Gastroesophageal sphincter (tissue), 4 donors: ENCODE data around the gene SMAD9. TPM values are rescaled to one million over a fixed set of nuclear protein-coding genes. Genes with fewer than 3 reads are reported as not detected.
A peak's percentile ranks its signal among the peaks of the same experiment; 100 is the strongest.
"Not testable (repeated sequence)": the region's sequence is repeated elsewhere in the genome, so short reads cannot be mapped to it uniquely, and the experiment has no call there.

Experiments used
- ATAC-seq: fragments of 150-250 bp; one replicate; pipeline ENCODE4 v1.9.1; 2016; ENCODE audit warnings: mild to moderate bottlenecking, moderate library complexity
- H3K27ac ChIP-seq, 4 donors: fragments of 200-600 bp; sonication (generic) in 3 of 4; 1 replicate in 3 of 4; 2 replicates in 1 of 4; pipeline ENCODE4 v1.5.1; 2016 to 2019
- H3K27me3 ChIP-seq: fragments of 200-600 bp; sonication (generic); one replicate; pipeline ENCODE4 v1.5.1; 2019
- H3K36me3 ChIP-seq, 2 donors: fragments of 200-600 bp; sonication (generic); one replicate each; pipeline ENCODE4 v1.5.1; 2019; ENCODE audit warnings: control low read depth in 1 of 2
- H3K4me1 ChIP-seq, 3 donors: fragments of 200-600 bp; sonication (generic); 1 replicate in 2 of 3; 2 replicates in 1 of 3; pipeline ENCODE4 v1.5.1; 2016 to 2019; ENCODE audit warnings: control low read depth in 2 of 3
- H3K4me3 ChIP-seq, 2 donors: fragments of 200-600 bp; sonication (generic); one replicate each; pipeline ENCODE4 v1.5.1; 2019; ENCODE audit warnings: mild to moderate bottlenecking in 1 of 2, moderate library complexity in 1 of 2
- H3K9me3 ChIP-seq, 3 donors: fragments of 200-600 bp; sonication (generic); one replicate each; pipeline ENCODE4 v1.5.1; 2017 to 2019; ENCODE audit warnings: control low read depth in 2 of 3
- CTCF ChIP-seq, 4 experiments: fragments of 200-600 bp in 2 of 4; fragments of 450-650 bp in 2 of 4; sonication (generic) in 1 of 4; IDR thresholded peaks; one replicate each; pipeline ENCODE4 v1.5.1; 2017 to 2019; ENCODE audit warnings: antibody characterized with exemption in 4 of 4, mild to moderate bottlenecking in 2 of 4, moderate library complexity in 2 of 4
- EP300 ChIP-seq: sonication (generic); formaldehyde crosslinking; IDR thresholded peaks from one replicate; pipeline ENCODE4 v1.6.1; 2017; ENCODE audit warnings: antibody characterized with exemption, mild to moderate bottlenecking
- POLR2A ChIP-seq, 2 donors: fragments of 450-650 bp; IDR thresholded peaks; one replicate each; pipeline ENCODE4 v1.6.1; 2017; ENCODE audit warnings: antibody characterized with exemption in 2 of 2, mild to moderate bottlenecking in 2 of 2, moderate library complexity in 1 of 2
- POLR2AphosphoS5 ChIP-seq: sonication (generic); formaldehyde crosslinking; IDR thresholded peaks from one replicate; pipeline ENCODE4 v1.6.1; 2017; ENCODE audit warnings: antibody characterized with exemption
- WGBS, 2 donors: methylation state at CpG; one replicate each; pipeline ENCODE4 v1.1.5; 2018; ENCODE audit warnings: low coverage in 1 of 2; 5-methylcytosine and 5-hydroxymethylcytosine counted together
- total RNA-seq, 4 donors: library from RNA; depleted of rRNA; stranded (reverse); fragments of >200 nt; gene quantifications; one replicate each; pipeline ENCODE4 v1.1.0, GENCODE V29; 2016

The SMAD9 gene
- total RNA-seq, 4 donors from 2014 or later, result 47.3 to 93.7 (median 59.7) TPM

GRCh38 chr13:36887758-36888521 is 32.1 kb downstream of the SMAD9 start:
- ATAC-seq, result peak; percentile 16
- TF ChIP-seq CTCF (IDR thresholded peaks at IDR 0.05) (no peak), POLR2AphosphoS5 (no peak), POLR2A (IDR thresholded peaks at IDR 0.05) (no peak), EP300 (no peak)
- no peaks in the 10 kb centered on the region for H3K9me3 ChIP-seq
- peak overlapping the region in 3 of 4 donors; percentile 13 to 53 (median 53) for H3K27ac ChIP-seq
- no peak overlapping the region for H3K4me3 ChIP-seq
- peaks cover 0 to 46% (median 13%) of the 10 kb centered on the region in 3 donors for H3K4me1 ChIP-seq
- H3K36me3 ChIP-seq, result no peaks in the 10 kb centered on the region
- 40 to 68% methylated on average over 5 to 8 of the region's 9 CpGs for WGBS, 2 donors
- H3K27me3 ChIP-seq, result no peaks in the 10 kb centered on the region

- no peak overlapping the region for H3K27ac ChIP-seq
- H3K4me3 ChIP-seq, result no peak overlapping the region
- H3K9me3 ChIP-seq, result no peaks in the 10 kb centered on the region
- no peak for ATAC-seq
- WGBS, 2 donors, result 83 to 89% methylated on average over 3 to 6 of the region's 6 CpGs
- no peaks in the 10 kb centered on the region for H3K27me3 ChIP-seq
- H3K4me1 ChIP-seq, result peaks cover 0 to 50% (median 11%) of the 10 kb centered on the region in 3 donors
- no peaks in the 10 kb centered on the region for H3K36me3 ChIP-seq
- TF ChIP-seq EP300 (no peak), POLR2AphosphoS5 (no peak), POLR2A (IDR thresholded peaks at IDR 0.05) (no peak)
These were observed 34.1 kb downstream of the SMAD9 start for GRCh38 chr13:36885901-36886300.

GRCh38 chr13:36884235-36884634 is 35.8 kb downstream of the SMAD9 start:
- H3K36me3 ChIP-seq, result peaks cover 0 to 5% of the 10 kb centered on the region in 2 donors
- H3K4me1 ChIP-seq, result peaks cover 0 to 44% (median 11%) of the 10 kb centered on the region in 3 donors
- H3K27me3 ChIP-seq, result no peaks in the 10 kb centered on the region
- ATAC-seq, result no peak
- H3K9me3 ChIP-seq, result no peaks in the 10 kb centered on the region
- no peak for TF ChIP-seq POLR2AphosphoS5
- no peak for TF ChIP-seq EP300
- TF ChIP-seq CTCF (IDR thresholded peaks at IDR 0.05), result no peak
- TF ChIP-seq POLR2A (IDR thresholded peaks at IDR 0.05), result no peak
- no peak overlapping the region for H3K4me3 ChIP-seq
- no peak overlapping the region for H3K27ac ChIP-seq
- WGBS, 2 donors, result 90 to 94% methylated on average over 6 of the region's 6 CpGs

- Histone ChIP-seq H3K4me3 (no peak overlapping the region), H3K27ac (no peak overlapping the region), H3K9me3 (no peaks in the 10 kb centered on the region), H3K27me3 (no peaks in the 10 kb centered on the region), H3K36me3 (peaks cover 0 to 9% of the 10 kb centered on the region in 2 donors), H3K4me1 (peaks cover 0 to 40% (median 10%) of the 10 kb centered on the region in 3 donors)
- ATAC-seq, result no peak
- TF ChIP-seq POLR2AphosphoS5, result no peak
- no peak for TF ChIP-seq CTCF (IDR thresholded peaks at IDR 0.05)
- TF ChIP-seq POLR2A (IDR thresholded peaks at IDR 0.05), result no peak
- TF ChIP-seq EP300, result no peak
- WGBS, 2 donors, result 88 to 100% methylated on average over 3 to 4 of the region's 6 CpGs
These were observed 36.2 kb downstream of the SMAD9 start for GRCh38 chr13:36883824-36884223.

GRCh38 chr13:36883392-36883791 is 36.6 kb downstream of the SMAD9 start:
- not testable (repeated sequence) for H3K9me3 ChIP-seq, ATAC-seq, H3K27me3 ChIP-seq, H3K27ac ChIP-seq, H3K4me3 ChIP-seq
- peaks cover 0 to 35% (median 6%) of the 10 kb centered on the region in 3 donors for H3K4me1 ChIP-seq
- TF ChIP-seq POLR2AphosphoS5, result peak; percentile 25
- peaks cover 0 to 13% of the 10 kb centered on the region in 2 donors for H3K36me3 ChIP-seq
- WGBS, 2 donors, result 77 to 82% methylated on average over 5 of the region's 5 CpGs
